HG03378 (cell line): ENCODE data around the gene PCSK1.
"Not testable (repeated sequence)": the region's sequence is repeated elsewhere in the genome, so short reads cannot be mapped to it uniquely, and the experiment has no call there.

Experiments used
- ATAC-seq: cut with Tn5 transposase; IDR thresholded peaks from one replicate; pipeline ENCODE4 v1.9.1; 2021; ENCODE audit warnings: mild to moderate bottlenecking, moderate library complexity; ENCODE audit not compliant: unreplicated experiment

Gene PCSK1

DNA sequence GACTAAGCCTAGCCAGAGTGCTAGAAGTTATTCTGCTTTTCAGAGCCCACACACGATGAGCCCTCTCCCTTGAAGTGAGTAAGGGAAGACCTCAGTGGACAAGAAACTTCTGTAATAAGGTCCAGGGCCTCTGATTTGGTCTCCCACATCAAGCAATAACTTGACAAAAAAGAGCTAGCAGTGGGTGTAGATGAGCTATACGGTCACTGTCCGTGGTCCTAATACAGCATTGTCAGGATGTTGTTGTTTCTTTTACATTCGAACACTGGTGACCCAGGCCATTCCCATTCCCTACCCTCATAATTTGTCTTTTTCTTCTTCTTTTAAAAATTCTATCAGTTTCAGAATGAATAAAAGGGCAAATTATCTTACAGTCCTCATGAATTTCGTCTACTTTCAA, 5.2 kb downstream of the PCSK1 start:
- no peak for ATAC-seq

DNA sequence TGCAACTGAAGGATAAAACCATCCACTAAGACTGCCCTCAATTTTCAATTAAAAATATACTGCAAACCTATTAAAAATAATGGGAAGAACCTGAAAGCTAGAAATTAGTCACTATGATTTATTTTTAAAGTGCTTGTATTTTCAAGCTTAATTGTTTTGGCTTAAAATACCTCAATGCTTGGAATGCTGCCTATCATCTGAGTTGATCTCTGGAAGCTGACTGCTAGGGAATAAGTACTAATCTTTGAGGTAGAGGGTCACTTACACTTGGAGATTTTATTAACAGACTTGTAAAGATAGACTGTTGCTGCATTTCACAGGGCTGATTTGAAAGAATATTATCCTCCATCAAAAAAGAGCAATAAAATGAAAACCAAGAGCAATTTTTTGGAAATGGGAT, 6.2 kb downstream of the PCSK1 start:
- no peak for ATAC-seq

DNA sequence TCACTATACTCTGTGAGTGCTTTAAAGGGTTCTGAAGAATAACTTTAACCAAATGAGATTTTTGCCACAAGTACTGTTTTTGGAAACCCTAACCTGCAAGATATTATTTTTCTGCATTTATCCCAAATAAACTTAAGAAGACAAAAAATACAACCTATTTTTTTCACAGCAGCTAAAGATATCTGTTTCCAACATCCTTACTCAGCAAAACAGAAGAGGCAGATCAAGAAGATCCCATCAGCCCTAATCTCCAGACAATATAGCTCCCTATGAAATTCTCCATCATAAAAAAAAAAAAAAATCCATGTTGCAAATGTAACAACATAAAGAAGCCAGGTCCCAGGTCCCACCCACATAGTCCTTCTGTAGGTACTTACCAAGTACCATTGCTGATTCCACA, 7.6 kb downstream of the PCSK1 start:
- ATAC-seq = no peak

DNA sequence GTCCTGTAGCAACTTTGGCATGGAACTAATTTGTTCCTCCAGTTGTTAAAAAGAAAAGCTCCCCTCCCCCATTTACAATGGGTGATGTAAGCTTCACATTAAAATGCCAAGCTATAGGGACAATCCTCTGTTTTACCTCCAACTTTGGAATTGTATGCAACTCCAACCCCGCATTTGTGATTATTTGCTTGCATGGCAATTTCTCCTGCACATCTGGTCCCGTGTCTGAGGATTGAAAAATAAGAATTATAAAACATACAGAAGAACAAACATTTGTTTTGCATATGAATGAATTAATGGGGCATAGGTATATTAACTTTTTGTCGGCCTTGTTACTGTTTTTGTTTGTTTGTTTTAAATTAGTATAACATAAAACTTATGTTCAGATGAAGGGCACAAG, 17.2 kb downstream of the PCSK1 start:
- ATAC-seq = no peak

DNA sequence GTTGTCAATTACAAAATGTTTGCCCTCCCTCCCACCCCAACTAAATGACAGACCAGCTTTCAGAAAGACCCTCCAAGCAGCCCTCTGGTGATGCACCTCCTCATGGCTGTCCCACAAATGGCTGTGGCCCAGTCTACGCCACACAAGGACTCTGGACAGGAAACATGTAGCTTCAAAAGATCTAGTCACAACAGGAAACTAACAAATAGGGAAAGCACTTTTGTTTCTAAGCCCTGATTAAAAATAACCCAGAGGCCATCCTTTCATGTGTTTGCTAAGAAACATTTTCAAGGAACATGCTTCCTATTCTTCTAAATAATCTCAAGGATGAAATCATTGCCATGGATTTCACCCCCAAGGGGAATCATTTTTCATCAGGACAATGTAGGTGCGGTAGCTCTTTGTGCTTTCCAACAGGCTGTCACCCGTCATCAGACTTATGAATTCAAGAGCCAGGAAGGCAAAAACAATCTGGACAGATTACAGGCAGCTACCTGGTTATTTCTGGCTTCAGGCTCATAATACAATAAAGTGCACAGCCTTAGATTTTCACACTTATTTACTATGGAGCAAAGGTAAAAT, 20.1 kb downstream of the PCSK1 start:
- ATAC-seq = no peak

DNA sequence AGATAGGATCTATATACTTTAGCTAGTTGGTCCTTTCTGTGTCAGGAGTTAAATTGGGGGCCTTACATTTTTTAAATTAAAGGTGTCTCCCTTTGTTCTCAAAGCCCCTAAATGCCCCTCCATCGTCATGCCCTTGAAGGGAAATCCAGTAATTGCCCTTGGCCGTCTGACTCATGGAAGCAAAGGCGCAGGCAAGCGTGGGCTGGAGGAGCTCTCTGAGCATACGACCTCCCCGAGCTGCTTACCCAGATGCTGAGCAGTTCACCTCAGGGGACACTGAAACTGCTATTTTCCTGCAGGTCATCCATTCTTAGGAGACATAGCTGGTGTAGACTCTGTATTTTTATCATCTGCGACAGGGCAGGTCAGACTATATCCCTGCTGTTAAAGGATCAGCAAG, 23.0 kb downstream of the PCSK1 start:
- no peak for ATAC-seq

DNA sequence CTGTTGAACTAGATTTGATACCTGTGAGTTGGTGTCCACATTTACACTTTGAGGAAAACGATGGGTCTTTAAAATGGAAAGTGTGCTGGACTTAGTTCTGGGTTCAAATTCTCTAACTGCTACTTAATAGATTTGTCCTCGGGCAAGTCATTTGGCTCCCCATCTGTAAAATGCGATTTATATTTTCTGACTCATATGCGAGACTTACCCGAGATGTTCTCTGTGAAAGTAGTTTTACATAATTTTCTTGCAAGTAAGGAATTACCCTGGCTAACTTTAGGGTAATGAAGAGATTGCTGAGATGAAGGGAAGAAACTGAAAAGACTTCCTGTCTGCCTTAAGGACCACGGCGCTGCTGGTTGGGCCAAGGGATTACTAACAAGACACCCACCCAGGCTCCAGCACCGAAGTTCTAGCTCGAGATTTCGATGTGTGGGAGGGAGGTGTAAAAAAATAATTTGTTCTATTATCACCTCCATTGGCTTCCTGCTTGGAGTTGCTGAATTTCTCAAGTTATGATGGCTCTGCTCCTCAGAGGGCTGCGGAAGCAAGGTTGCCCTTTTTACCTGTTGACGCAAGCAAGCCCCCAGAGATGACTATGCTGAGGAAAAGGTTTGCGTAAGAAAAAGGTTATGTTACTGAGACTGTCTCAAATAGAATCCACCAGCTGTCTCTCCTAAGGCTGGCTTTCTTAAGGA, 24.1 kb downstream of the PCSK1 start:
- ATAC-seq = no peak

DNA sequence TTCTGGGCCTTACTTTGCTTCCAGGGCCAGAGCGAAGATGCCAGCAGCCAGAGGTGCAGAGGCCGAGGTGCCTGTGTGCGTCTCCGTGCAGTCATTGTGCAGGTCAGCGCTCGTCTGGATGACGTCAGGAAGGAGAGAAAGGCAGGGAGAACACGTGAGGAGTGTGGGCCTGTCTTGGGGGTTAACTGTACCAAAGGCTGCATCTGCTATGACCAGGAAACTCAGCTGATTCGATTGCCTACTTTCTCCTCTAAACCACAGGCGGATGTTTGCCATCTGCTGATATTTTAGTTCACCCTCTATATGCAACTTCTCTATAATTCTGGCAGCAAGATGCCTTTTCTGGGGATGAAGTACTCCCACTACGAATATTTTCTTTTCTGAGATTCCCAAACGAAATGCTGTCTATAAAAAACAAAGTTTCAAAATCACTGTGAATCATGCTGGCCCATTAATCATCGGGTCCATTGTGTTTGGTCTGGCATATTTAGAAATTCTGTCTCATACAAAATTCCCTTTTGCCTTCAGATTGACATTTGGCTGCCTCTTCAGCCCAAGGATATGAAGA, 24.8 kb downstream of the PCSK1 start:
- ATAC-seq = no peak

DNA sequence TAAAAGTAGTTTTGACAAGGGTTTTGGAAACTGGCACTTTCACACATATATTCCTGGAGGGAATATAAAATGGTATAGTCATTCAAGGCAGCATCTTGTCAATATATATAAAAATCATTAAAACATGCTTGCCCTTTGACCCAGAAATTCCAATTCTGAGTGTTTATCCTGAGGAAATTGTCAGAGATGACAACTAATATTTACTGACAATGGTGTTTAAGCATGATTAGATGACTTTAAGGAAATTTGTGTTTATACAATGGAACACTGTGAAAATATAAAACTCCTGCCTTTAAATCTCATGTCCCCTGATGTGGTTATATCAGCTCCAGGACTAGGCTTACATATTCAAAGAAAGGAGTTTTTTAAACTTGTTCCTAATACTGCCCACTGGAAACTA, 25.6 kb downstream of the PCSK1 start:
- ATAC-seq = no peak

DNA sequence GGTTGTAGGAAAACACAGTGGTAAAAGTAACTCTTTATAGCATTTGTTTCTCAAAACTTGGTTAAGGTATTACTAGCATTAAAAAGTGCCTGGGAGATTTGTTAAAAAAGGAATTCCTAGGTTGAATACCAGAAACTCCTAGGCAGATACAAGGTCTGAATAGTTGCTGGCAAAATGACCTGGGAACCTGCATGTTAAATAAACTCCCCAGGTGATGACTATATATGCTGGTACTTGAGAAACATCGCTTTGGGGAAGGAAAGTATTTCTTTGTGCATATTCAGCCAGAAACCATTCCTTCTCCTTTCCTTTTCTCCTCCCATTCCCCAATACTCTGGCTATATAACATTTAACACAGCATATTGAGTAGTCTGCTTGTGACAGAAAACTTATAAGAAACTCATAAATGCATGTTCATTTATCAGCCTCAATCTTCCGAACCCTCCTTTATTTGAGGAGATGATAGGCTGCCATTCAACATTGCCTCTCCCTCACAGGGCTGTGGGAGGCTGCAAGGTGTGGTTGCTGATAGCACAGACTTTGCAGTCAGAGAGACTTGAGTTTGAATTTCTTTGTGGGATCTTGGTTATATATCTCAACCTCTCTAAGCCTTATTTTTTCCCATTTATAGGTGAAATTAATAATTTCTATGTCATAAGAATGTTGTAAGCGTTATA, 28.7 kb downstream of the PCSK1 start:
- no peak for ATAC-seq

DNA sequence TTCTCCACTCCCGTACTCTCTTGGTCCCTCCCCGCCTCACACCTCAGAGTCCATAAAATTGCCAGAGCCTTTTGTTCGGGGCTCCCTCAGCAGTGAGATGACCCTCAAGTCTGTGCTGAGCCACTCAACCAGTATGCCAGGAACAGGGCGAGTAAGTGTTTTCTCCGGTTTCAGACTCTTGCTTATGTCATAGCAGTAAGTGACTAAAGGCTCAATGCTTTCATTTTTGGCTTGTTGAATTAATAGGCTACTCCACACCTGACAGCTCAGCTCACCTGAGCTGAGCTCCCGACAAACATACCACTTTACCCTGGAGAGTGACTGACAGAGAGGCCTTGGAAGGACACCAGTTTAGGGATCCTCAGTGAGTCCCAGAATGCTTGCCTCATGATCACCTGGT, 30.5 kb downstream of the PCSK1 start:
- ATAC-seq = no peak

DNA sequence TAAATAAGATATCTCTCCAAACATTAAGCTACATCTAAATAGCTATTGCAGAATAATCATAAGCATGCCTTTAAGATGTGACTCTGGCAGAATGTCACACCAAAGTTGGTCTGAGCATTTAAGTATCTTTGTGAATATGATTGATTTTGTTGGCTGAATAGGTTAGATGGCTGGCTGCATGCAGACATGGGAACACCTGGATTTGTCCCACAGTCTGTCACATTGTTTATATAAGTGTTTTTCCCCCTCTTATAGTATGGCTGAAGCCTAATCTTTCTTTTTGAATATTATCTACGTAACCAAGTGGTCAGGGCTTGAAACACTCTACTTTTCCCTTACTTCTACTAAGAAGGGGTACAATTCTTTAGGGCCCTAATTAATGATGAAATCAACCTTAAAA, 36.2 kb downstream of the PCSK1 start:
- no peak for ATAC-seq

DNA sequence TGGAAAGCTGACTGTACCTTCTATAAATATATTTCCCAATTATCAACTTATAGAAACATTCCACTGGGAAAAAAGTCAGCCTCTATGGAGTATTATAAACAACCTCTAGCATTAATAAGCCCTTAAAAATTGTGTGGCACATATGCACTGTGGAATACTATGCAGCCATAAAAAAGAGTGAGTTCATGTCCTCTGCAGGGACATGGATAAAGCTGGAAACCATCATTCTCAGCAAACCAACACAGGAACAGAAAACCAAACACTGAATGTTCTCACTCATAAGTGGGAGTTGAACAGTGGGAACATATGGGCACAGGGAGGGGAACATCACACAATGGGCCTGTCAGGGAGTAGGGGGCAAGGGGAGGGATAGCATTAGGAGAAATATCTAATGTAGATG, 37.8 kb downstream of the PCSK1 start:
- ATAC-seq = not testable (repeated sequence)

DNA sequence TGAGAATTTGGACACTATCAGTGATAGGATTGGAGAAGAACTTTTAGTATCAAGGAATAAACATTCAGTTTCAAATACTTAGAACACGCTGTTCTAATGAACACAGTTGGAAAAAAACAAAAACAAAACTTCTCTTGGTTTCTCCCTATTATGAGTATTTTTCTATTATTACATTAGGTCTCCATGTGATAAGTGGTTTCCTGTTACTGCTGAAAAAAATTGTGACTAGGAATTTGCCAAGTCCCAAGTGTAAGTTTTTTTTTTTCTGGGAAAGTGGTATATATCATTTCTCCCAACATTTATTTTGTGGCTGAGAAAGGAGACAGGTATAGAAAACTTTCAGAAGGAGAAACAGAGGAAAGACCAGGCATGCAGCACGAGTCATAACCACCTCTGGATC, 41.1 kb downstream of the PCSK1 start:
- no peak for ATAC-seq

DNA sequence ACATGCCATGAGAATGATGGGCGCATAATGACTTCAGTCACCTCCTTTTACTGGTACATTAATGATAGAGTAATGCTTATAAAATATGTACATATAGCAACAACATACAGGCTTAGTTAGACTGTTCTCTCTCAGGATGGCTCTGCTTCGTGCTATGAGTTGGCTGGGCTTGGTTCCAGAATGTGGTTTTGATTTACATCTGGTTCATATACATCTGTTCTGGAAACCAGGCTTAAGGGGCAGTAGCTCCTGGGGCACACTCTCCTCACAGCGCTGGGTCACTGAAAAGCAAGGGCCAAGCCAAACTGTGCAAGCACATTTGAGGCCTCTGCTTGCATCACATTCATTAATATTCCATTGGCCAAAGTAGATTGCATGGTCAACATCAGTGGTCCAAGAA, 44.9 kb downstream of the PCSK1 start:
- ATAC-seq = no peak

DNA sequence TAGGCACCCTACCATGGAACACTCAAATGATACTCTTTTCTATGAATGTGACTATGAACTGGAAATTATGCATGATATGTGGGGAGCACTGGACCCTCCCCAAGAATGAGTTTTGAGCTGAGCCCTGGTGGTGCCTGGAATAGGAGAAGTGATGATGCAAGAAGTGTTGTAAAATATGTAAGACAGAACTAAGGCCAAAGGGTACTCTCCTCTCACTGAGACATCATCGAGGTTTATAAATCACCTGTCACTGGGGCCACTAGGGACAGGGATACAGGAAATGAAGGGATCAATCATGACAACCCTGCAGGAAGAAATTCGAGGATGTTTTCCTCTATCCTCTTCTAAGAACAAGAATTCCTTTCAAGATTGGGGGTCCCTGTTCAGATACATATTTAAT, 45.4 kb downstream of the PCSK1 start:
- no peak for ATAC-seq

DNA sequence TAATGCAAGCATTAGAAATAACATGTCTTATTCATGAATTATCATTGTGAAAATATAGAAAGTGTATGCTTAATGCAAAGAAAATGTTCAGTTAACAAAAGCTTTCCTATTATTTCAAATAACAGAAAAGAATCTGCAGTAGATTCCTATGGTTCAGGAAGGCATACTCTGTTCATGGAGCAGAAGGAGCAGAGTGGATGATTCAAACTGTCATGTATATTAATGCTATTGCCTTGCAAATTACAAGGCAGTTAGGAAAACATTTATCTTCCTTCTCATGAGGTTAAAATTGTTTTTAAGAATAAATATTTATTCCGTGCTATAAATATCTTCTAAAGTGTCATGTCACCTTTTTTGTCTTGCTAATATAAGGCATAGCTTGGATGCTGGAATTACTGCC, 47.5 kb downstream of the PCSK1 start:
- ATAC-seq = no peak

DNA sequence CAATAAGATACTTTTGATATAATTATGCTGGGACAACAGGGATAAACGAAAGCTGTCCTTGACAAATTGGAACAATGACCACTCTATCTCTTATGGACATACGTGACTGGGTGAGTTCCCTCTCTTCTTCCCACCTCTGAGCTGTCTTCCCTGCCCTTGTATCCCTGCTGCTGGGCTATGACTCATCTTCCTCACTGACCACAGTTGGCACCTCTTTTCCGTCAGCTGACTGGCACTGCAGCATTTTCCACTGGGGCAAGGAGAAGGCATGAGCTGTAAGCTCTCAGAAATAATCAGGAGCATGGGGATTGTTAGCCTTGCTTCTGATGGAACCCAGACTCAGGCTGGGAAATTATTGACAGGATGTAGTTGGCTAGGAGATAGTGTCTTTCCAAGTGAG, 48.7 kb downstream of the PCSK1 start:
- ATAC-seq = no peak

DNA sequence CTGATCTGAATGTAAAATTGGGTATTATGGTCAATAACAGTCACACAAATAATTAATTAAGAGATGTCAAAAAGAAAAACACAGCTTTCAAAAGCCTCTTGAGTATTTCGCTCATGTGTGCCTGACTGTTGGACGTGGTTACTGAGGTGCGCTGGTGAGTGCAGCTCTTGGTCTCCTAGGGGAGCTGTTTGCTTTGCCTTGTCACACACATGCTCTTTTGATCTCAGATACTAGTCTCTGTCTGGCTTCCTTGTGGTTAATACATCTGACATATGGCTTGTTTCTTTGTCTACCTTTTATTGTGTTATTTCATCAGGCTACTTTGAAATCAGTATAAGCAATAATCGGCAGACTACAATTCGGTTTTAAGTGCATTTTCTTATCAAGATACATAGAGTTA, 51.5 kb downstream of the PCSK1 start:
- ATAC-seq = no peak

DNA sequence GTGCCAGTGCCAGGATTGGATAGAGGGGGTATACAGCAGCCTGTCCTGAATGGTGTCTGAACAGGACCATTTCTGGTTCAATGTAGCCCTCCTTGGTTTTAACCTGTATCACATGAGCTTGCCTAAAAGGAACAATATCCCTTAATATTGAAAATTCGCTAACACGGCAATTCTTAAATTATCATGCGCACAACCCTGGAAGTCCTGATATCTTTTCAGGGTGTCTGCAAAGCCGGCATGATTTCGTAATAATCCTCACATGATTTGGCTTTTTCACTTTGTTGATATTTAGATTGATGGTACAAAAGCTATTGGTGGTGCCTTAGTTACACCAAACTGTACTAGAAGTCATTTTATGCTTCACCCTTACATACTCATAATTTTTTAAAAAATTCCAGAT, 53.2 kb downstream of the PCSK1 start:
- no peak for ATAC-seq

DNA sequence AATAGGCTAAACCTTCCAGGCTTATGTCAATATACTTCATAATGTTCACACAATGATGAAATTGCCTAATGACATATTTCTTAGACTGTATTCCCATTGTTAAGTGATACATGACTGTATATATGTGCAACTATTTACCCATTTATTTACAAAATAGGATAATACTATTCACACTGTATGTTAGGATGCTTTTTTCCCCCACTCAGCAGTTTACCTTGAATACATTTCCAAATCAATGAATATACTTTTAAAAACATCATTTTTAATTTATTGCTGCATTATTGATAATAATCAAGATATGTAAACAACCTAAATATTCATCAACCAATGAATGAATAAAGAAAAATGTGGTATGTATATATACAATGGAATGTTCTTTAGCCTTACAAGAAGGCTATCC, 55.5 kb downstream of the PCSK1 start:
- no peak for ATAC-seq

DNA sequence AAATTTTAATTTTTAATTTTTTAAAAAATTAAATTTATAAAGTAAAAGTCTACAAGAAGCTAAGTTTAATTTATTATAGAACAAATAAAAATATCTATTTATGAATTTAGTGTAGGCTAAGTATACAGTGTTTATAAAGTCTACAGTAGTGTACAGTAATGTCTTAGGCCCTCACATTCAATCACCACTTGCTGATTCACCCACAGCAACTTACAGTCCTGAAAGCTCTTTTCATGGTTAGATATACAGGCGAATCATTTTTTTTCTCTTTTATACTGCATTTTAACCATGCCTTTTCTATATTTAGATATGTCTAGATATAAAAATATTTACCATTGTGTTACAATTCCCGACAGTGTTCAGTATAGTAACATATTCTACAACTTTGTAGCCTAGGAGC, 55.9 kb downstream of the PCSK1 start:
- no peak for ATAC-seq
